ENCODE measurements around the gene IGSF6.
"Not testable (repeated sequence)": the region's sequence is repeated elsewhere in the genome, so short reads cannot be mapped to it uniquely, and the experiment has no call there.

IGSF6 gene, protein sequence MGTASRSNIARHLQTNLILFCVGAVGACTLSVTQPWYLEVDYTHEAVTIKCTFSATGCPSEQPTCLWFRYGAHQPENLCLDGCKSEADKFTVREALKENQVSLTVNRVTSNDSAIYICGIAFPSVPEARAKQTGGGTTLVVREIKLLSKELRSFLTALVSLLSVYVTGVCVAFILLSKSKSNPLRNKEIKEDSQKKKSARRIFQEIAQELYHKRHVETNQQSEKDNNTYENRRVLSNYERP

DNA sequence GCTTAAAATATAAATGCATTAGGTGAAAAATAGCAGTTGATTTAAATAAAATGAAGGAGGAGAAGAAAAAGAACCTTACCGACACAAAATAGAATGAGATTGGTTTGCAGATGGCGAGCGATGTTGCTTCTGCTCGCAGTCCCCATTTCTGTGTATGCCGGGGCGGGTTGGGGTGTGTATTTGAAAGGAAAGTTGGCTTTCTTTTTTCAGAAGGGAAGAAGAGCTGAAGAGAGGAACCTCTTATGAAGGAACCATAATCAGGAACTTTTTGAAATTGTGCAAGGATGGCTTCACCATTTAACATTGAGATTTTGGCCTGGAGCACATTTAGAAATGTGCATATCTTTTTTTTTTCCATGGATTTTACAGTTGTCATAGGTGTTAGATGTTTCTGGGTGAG, at the start of gene IGSF6:
TSS of gene IGSF6 (minus strand) at position 156 of the 400 bp plus-strand sequence. CDS start at position 146, 10 bp downstream.
- peaks cover 30% of the 10 kb centered on the region for H3K36me3 ChIP-seq (ENCODE audit: insufficient read depth, low read length)
- H3K9me3 ChIP-seq (ENCODE audit: low read length): no peaks in the 10 kb centered on the region
- H2AFZ ChIP-seq (ENCODE audit: low read depth, low read length): no peak within 1 kb of the TSS
- no peaks in the 10 kb centered on the region for H3K27me3 ChIP-seq (ENCODE audit: insufficient read depth, low read length)
- H3K4me1 ChIP-seq (ENCODE audit: insufficient read depth, low read length): no peaks in the 10 kb centered on the region
- H3K4me3 ChIP-seq (ENCODE audit: low read length): no peak within 1 kb of the TSS

DNA sequence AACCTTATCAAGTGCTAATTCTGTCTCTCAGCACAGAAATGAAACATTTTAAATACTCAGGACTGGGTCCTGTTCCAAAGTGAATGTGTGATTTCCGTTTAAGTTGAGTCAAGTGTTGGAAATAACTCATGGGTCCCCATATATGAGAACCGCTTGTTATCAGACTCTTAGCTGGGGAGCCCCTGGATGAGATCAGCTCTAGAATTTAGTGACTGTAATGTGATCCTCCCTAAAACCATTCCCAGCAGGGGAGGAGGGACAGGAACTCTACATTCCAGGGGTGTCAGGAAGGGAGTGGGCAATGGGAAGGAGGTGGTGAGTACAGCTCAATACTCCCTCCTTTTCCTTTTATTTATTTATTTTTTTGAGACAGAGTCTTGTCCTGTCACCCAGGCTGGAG, 48.9 kb upstream of the IGSF6 start:
- Histone ChIP-seq H2AFZ (ENCODE audit: low read depth, low read length) (no peak overlapping the region), H3K27me3 (ENCODE audit: insufficient read depth, low read length) (no peaks in the 10 kb centered on the region), H3K36me3 (ENCODE audit: insufficient read depth, low read length) (no peaks in the 10 kb centered on the region), H3K4me3 (ENCODE audit: low read length) (no peak overlapping the region), H3K9me3 (ENCODE audit: low read length) (no peaks in the 10 kb centered on the region), H3K4me1 (ENCODE audit: insufficient read depth, low read length) (no peaks in the 10 kb centered on the region)

DNA sequence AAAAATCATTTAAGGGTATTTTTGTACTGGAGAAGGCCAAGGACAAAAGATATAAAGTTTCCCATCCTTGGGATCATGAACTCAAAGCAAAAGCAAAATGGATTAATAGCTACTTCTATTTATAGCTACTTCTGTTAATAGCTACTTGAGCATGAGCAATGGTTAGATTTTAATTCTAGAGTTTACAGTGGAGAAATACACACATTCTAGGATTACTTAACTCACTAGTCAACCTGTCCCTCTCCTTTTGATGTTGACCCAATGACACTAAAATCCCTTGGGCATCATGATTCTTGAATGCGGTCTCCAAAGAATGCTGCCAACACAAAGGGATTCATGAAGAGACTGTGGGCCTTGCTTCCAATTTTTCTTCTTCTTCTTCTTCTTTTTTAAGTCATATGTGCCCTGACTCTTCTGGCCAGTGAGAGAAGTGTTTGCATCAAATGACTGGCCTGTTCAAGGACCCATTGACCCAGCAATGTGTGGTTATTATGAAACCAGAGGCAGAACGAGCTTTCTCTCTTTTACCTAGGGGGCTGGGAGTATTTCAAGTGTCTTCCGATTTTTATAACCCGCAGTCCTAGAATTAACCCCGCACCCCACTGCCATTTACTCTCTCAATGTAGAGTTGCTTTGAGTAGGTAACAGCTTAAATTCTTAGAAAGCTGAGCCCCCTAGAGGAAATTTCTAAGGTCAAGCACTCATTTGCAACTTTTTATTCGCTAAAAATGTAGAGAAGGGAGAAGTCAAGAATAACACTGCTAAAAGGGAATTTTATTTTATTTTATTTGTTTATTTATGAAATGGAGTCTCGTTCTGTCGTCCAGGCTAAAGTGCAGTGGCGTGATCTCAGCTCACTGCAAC, 46.0 kb upstream of the IGSF6 start:
- Histone ChIP-seq H3K27me3 (ENCODE audit: insufficient read depth, low read length) (no peaks in the 10 kb centered on the region), H3K9me3 (ENCODE audit: low read length) (no peaks in the 10 kb centered on the region), H3K4me3 (ENCODE audit: low read length) (no peak overlapping the region), H2AFZ (ENCODE audit: low read depth, low read length) (no peak overlapping the region), H3K4me1 (ENCODE audit: insufficient read depth, low read length) (no peaks in the 10 kb centered on the region), H3K36me3 (ENCODE audit: insufficient read depth, low read length) (no peaks in the 10 kb centered on the region)

DNA sequence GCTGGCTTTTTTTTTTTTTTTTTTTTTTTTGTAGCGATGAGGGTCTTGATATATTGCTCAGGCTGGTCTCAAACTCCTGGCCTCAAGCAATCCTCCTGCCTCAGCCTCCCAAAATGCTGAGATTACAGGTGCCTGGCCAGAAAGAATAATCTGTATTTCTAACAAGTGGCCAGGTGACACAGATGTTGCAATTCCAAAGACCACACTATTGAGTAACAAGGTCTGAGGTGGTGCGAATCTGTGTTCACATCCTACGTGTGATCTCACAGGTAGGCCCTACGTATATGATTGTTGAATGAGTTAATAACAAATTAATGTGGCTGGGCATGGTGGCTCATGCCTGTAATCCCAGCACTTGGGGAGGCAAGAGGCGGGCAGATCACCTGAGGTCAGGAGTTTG, 44.6 kb upstream of the IGSF6 start:
- Histone ChIP-seq H2AFZ (ENCODE audit: low read depth, low read length) (no peak overlapping the region), H3K27me3 (ENCODE audit: insufficient read depth, low read length) (no peaks in the 10 kb centered on the region), H3K36me3 (ENCODE audit: insufficient read depth, low read length) (no peaks in the 10 kb centered on the region), H3K4me1 (ENCODE audit: insufficient read depth, low read length) (no peaks in the 10 kb centered on the region), H3K4me3 (ENCODE audit: low read length) (no peak overlapping the region), H3K9me3 (ENCODE audit: low read length) (no peaks in the 10 kb centered on the region)

DNA sequence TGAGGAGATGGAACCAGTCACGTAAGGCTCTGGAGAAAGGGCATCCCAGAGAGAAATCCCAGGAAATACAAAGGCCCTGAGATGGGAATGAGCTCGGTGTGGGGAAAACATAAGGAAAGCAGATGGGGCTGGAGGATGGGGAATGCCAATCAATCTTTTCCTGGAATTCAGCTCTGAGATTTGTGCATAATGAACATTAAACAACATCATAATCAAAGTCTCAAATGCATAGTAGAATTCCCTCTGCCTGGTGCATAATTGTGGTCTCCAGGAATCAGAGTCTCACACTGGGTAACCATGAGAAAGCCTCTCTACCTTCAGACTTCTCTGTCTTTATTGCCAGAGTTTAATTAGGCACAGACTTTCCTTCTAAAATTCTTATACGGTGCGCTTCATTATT, 42.2 kb upstream of the IGSF6 start:
- Histone ChIP-seq H3K4me1 (ENCODE audit: insufficient read depth, low read length) (no peaks in the 10 kb centered on the region), H3K27me3 (ENCODE audit: insufficient read depth, low read length) (no peaks in the 10 kb centered on the region), H3K36me3 (ENCODE audit: insufficient read depth, low read length) (no peaks in the 10 kb centered on the region), H2AFZ (ENCODE audit: low read depth, low read length) (no peak overlapping the region), H3K9me3 (ENCODE audit: low read length) (no peaks in the 10 kb centered on the region), H3K4me3 (ENCODE audit: low read length) (no peak overlapping the region)

DNA sequence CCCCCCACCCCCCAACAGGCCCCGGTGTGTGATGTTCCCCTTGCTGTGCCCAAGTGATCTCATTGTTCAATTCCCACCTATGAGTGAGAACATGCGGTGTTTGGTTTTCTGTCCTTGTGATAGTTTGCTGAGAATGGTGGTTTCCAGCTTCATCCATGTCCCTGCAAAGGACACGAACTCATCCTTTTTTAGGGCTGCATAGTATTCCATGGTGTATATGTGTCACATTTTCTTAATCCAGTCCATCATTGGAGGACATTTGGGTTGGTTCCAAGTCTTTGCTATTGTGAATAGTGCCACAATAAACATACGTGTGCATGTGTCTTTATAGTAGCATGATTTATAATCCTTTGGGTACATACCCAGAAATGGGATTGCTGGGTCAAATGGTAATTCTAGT, 38.6 kb upstream of the IGSF6 start:
- H2AFZ ChIP-seq (ENCODE audit: low read depth, low read length); H3K36me3 ChIP-seq (ENCODE audit: insufficient read depth, low read length); H3K9me3 ChIP-seq (ENCODE audit: low read length); H3K4me3 ChIP-seq (ENCODE audit: low read length); H3K27me3 ChIP-seq (ENCODE audit: insufficient read depth, low read length); H3K4me1 ChIP-seq (ENCODE audit: insufficient read depth, low read length): not testable (repeated sequence)

DNA sequence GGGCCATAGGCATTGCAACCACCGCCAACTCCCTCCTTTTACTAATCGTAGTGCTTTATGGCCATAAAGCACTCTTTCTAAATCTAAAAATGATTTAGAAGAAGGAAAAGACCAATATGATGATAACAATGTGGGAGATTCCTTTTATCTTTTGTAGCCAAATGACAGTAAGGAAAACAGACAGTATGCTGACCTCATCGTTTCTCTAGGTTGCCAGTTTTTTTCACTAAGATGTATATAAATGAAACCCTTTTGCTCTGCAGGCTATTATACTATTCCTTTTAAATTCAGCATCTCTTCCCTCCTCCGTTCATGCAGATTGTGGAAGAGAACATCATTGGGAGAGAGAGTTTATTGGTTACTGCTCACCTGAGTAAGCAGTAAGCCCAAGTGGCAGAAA, 36.7 kb upstream of the IGSF6 start:
- Histone ChIP-seq H3K4me3 (ENCODE audit: low read length) (no peak overlapping the region), H3K36me3 (ENCODE audit: insufficient read depth, low read length) (no peaks in the 10 kb centered on the region), H3K4me1 (ENCODE audit: insufficient read depth, low read length) (no peaks in the 10 kb centered on the region), H3K9me3 (ENCODE audit: low read length) (no peaks in the 10 kb centered on the region), H2AFZ (ENCODE audit: low read depth, low read length) (no peak overlapping the region), H3K27me3 (ENCODE audit: insufficient read depth, low read length) (no peaks in the 10 kb centered on the region)

DNA sequence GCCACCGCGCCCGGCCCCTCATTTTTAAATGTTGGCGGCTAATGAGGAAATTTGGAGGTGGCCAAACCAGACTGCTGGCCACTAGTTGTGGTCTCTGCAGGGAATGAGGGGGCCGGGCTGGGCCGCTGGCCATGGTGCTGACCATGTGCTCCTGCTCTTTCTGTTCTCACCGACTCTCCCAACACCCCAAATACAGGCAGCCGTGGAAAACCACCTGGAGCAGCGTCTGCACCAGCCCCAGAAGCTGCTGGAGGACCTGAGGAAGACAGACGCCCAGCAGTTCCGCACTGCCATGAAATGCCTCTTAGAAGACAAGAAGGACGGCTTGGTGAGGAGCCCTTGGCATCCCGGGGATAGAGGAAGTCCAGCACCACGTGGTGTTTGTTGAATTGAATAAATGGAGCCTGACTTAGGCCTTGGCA, 32.6 kb upstream of the IGSF6 start:
- Histone ChIP-seq H3K9me3 (ENCODE audit: low read length) (no peaks in the 10 kb centered on the region), H3K27me3 (ENCODE audit: insufficient read depth, low read length) (no peaks in the 10 kb centered on the region), H3K4me1 (ENCODE audit: insufficient read depth, low read length) (no peaks in the 10 kb centered on the region), H2AFZ (ENCODE audit: low read depth, low read length) (no peak overlapping the region), H3K4me3 (ENCODE audit: low read length) (no peak overlapping the region), H3K36me3 (ENCODE audit: insufficient read depth, low read length) (no peaks in the 10 kb centered on the region)

DNA sequence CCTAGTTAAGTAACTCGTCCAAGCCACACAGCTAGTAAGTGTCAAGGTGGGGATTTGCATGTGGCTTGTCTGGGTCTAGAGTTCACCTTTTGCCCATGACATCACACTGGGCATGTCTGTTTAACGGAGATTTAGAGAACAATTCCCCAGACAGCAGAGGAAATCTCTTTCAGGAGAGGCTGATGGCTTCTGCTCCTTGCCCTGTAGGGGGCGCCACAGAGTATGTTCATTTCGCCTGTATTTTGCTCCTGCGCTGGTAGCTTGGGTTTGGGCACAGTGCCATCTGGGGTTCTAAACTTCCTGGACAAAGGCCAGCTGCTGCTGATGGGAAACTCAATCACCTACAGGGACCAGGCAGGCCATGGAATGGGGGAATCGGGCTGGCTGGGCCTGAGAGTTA, 31.8 kb upstream of the IGSF6 start:
- Histone ChIP-seq H3K36me3 (ENCODE audit: insufficient read depth, low read length) (no peaks in the 10 kb centered on the region), H3K27me3 (ENCODE audit: insufficient read depth, low read length) (no peaks in the 10 kb centered on the region), H3K4me1 (ENCODE audit: insufficient read depth, low read length) (no peaks in the 10 kb centered on the region), H3K4me3 (ENCODE audit: low read length) (no peak overlapping the region), H2AFZ (ENCODE audit: low read depth, low read length) (no peak overlapping the region), H3K9me3 (ENCODE audit: low read length) (no peaks in the 10 kb centered on the region)

DNA sequence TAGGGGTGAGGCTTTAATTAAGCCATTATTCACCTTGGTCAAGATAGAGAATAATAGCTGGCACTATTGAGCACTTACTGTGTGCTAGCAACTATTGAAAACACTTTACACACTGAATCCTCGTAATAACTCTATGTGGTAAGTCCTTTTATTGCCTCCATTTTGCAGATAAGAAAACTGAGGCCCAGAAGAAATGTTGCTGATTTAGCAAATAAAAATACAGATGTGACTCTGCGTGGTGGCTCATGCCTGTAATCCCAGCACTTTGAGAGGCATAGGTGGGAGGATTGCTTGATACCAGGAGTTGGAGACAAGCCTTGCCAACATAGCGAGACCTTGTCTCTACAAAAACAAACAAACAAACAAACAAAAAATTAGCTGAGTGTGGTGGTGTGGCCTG, 30.8 kb upstream of the IGSF6 start:
- no peaks in the 10 kb centered on the region for H3K9me3 ChIP-seq (ENCODE audit: low read length)
- H3K4me3 ChIP-seq (ENCODE audit: low read length): no peak overlapping the region
- H3K27me3 ChIP-seq (ENCODE audit: insufficient read depth, low read length): no peaks in the 10 kb centered on the region

DNA sequence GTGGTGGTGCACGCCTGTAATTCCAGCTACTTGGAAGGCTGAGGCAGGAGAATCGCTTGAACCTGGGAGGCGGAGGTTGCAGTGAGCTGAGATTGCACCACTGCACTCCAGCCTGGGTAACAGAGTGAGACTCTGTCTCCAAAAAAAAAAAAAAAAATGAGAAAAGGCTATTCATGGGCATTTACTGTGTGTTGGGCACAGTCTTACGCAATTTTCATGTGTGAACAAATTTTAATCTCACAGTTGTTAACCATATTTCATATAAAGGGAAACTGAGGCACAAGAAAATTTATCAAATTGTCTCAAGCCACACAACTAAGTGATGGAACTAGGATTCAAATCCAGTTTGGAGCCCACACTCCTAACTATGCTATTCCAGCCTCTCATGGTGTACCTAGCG, 28.3 kb upstream of the IGSF6 start:
- not testable (repeated sequence) for H3K4me3 ChIP-seq (ENCODE audit: low read length); H3K4me1 ChIP-seq (ENCODE audit: insufficient read depth, low read length); H3K9me3 ChIP-seq (ENCODE audit: low read length); H2AFZ ChIP-seq (ENCODE audit: low read depth, low read length); H3K27me3 ChIP-seq (ENCODE audit: insufficient read depth, low read length); H3K36me3 ChIP-seq (ENCODE audit: insufficient read depth, low read length)

More for the DNA sequence above, 30.8 kb upstream of the IGSF6 start:
- H3K36me3 ChIP-seq (ENCODE audit: insufficient read depth, low read length): no peaks in the 10 kb centered on the region
- no peak overlapping the region for H2AFZ ChIP-seq (ENCODE audit: low read depth, low read length)
- H3K4me1 ChIP-seq (ENCODE audit: insufficient read depth, low read length): no peaks in the 10 kb centered on the region

DNA sequence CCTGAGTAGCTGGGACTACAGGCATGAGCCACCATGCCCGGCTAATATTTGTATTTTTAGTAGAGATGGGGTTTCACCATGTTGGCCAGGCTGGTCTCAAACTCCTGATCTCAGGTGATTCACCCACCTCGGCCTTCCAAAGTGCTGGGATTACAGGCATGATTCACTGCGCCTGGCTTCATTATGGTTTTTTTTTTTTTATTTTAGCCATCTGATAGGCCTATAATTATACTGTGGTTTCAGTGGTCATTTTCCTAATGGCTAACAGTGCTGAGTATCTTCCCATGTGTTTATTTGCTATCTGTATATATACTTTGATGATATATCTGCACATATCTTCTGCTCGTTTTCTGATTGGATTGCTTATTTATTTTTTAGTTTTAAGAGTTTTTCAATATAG, 22.0 kb upstream of the IGSF6 start:
- not testable (repeated sequence) for H3K9me3 ChIP-seq (ENCODE audit: low read length); H3K27me3 ChIP-seq (ENCODE audit: insufficient read depth, low read length); H3K4me1 ChIP-seq (ENCODE audit: insufficient read depth, low read length); H3K36me3 ChIP-seq (ENCODE audit: insufficient read depth, low read length); H3K4me3 ChIP-seq (ENCODE audit: low read length); H2AFZ ChIP-seq (ENCODE audit: low read depth, low read length)

DNA sequence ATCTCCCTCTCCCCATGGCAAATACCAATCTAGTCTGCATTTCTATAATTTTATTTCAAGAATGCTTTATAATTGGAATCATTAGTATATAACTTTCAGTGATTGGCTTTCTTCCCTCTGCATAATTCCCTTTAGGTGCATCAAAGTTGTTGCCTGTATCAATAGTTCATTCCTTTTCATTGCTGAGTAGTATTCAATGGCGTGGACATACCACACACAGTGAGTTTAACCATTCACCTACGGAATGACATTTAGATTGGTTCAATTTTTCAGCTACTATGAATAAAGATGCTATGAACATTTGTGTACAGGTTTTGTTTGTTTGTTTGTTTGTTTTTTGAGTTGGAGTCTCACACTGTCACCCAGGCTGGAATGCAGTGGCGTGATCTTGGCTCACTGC, 21.1 kb upstream of the IGSF6 start:
- H3K4me3 ChIP-seq (ENCODE audit: low read length): no peak overlapping the region
- peaks cover 1% of the 10 kb centered on the region for H3K9me3 ChIP-seq (ENCODE audit: low read length)

More for the DNA sequence above, 21.1 kb upstream of the IGSF6 start:
- no peaks in the 10 kb centered on the region for H3K36me3 ChIP-seq (ENCODE audit: insufficient read depth, low read length)
- H2AFZ ChIP-seq (ENCODE audit: low read depth, low read length): no peak overlapping the region
- H3K27me3 ChIP-seq (ENCODE audit: insufficient read depth, low read length): no peaks in the 10 kb centered on the region
- no peaks in the 10 kb centered on the region for H3K4me1 ChIP-seq (ENCODE audit: insufficient read depth, low read length)
